ENCODE results near the gene CPO.

CPO gene

DNA sequence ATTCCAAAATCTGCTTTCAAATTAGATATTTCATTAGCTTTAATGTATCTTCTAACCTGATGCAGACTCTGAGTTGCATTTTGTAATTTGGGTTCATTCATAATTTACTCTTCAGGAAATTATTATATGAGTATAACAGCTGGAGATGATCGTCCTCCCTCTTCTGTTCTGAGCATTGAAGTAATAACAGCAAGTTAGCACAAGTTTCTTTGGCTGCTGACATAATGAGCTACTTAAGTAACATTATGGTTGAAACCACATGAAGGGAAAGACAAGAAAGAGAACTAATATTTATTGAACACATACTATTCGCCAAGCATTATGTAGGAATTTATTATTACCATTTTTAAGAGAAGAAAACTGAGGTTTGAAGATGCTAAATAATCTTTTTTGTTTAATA is 75.1 kb downstream of the CPO start:
- no peak for DNase-seq (ENCODE audit: low read depth in 3 of 3)

DNA sequence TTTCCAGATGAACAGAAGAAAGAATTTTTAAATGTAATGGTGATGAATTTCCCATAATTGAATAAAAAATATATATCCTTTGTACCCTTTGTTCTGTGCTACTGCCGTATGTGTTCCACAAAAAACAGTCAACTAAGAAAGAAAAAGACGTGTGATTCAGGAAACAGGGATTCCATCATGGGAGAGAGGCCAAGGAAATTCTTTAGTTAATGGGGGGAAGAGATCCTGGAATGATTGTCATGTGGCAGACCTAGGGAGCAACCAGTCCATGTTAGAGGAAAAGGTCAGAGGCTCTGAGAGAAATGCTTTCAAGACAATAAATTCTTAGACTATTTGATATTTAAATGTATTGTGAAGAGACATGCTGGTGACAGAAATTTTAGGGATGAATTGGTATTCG is 76.6 kb downstream of the CPO start:
- DNase-seq (ENCODE audit: low read depth in 3 of 3), result no peak

Data from stimulated activated CD4-positive, alpha-beta T cell treated with anti-CD3 and anti-CD28 coated beads, TNF-alpha, amount 100 ng/mL, for 24 hours (primary cell).